HCT116 (cell line): ENCODE measurements around the gene ZNF653. TPM values are rescaled to one million over a fixed set of nuclear protein-coding genes. Genes with fewer than 3 reads are reported as not detected.

ENCODE experiments used
- ATAC-seq: fragments of 200-7000 bp; cut with Tn5 transposase; 2 replicates; pipeline ENCODE4 v1.9.1; 2020; ENCODE audit warnings: mild to moderate bottlenecking, moderate library complexity
- BruUV-seq: library from RNA; stranded (reverse); fragments of 400-500 nt; replicated peaks from 2 replicates; lab custom pipeline; 2021; lab: Mats Ljungman, UMichigan
- CTCF ChIA-PET: fragments of 300-600 bp; sonication (Branson Sonifier 250); formaldehyde crosslinking; loops from one replicate; lab custom pipeline; 2021; ENCODE audit warnings: antibody characterized with exemption; lab: Charles Lee
- POLR2A ChIA-PET: fragments of 300-600, 350-600 bp; sonication (Branson Sonifier 250); formaldehyde crosslinking; loops from one replicate; lab custom pipeline; 2021; ENCODE audit warnings: antibody characterized with exemption; lab: Charles Lee
- RAD21 ChIA-PET, 2 experiments: fragments of 300-600 bp; sonication (Branson Sonifier 250); formaldehyde crosslinking; loops; one replicate each; lab custom pipeline; 2023; ENCODE audit warnings: low total read pairs in 2 of 2; ENCODE audit not compliant: uncharacterized antibody in 2 of 2, unreplicated experiment in 2 of 2, low non-redundant PET in 1 of 2; lab: Charles Lee
- DNase-seq: peaks from one replicate; pipeline ENCODE4 v3.0.0-alpha.2; 2010; ENCODE audit warnings: low read depth, low spot score
- H2AFZ ChIP-seq: fragments of 200-600 bp; shearing (Covaris generic), sonication (generic); 2 replicates; pipeline ENCODE4 v1.6.1; 2017; ENCODE audit warnings: low read depth, mixed run types, mixed read lengths, antibody characterized with exemption, low read length; ENCODE audit not compliant: poor library complexity, severe bottlenecking
- H3K27ac ChIP-seq: 2 replicates; pipeline ENCODE4 v1.5.1; 2012; ENCODE audit warnings: low read depth, low read length
- H3K27me3 ChIP-seq: fragments of 200-600 bp; sonication (generic); 2 replicates; pipeline ENCODE4 v1.6.1; 2016; ENCODE audit warnings: mixed run types, low read length, mixed read lengths; ENCODE audit not compliant: insufficient read depth
- H3K36me3 ChIP-seq, 2 experiments: fragments of 200-500 bp in 1 of 2; fragments of 200-600 bp in 1 of 2; sonication (Bioruptor generic) in 1 of 2; sonication (generic) in 1 of 2; 2 replicates each; pipeline versions ENCODE4 v1.5.1 to v1.6.1; 2014 to 2016; ENCODE audit warnings: low read length in 2 of 2, inconsistent platforms in 1 of 2, mixed read lengths in 1 of 2, mixed run types in 1 of 2; ENCODE audit not compliant: insufficient read depth in 2 of 2, control insufficient read depth in 1 of 2
- H3K4me1 ChIP-seq, 2 experiments: fragments of 200-600 bp in 1 of 2; sonication (generic) in 1 of 2; 2 replicates each; pipeline versions ENCODE4 v1.5.1 to v1.6.1; 2012 to 2017; ENCODE audit warnings: low read length in 2 of 2, inconsistent platforms in 1 of 2, mild to moderate bottlenecking in 1 of 2, mixed read lengths in 1 of 2, mixed run types in 1 of 2, moderate library complexity in 1 of 2; ENCODE audit not compliant: insufficient read depth in 2 of 2, control insufficient read depth in 1 of 2
- H3K4me2 ChIP-seq: fragments of 200-600 bp; sonication (generic); 2 replicates; pipeline ENCODE4 v1.6.1; 2017; ENCODE audit warnings: mixed run types, low read length, mixed read lengths
- H3K4me3 ChIP-seq, 2 experiments: fragments of 200-600 bp in 1 of 2; sonication (generic) in 1 of 2; replicated peaks in 1 of 2; 2 replicates each; pipeline ENCODE4 v1.5.1; 2011 to 2016; ENCODE audit warnings: low read length in 2 of 2, control low read depth in 1 of 2, low read depth in 1 of 2, mild to moderate bottlenecking in 1 of 2, mixed read lengths in 1 of 2, mixed run types in 1 of 2
- H3K79me2 ChIP-seq: fragments of 200-600 bp; sonication (generic); 2 replicates; pipeline ENCODE4 v1.6.1; 2017; ENCODE audit warnings: mild to moderate bottlenecking, mixed run types, low read length, moderate library complexity, mixed read lengths; ENCODE audit not compliant: insufficient read depth
- H3K9ac ChIP-seq: fragments of 200-600 bp; sonication (generic); 2 replicates; pipeline ENCODE4 v1.6.1; 2016; ENCODE audit warnings: low read length, mixed read lengths
- H3K9me2 ChIP-seq: fragments of 200-600 bp; sonication (generic), shearing (Covaris generic); 2 replicates; pipeline ENCODE4 v1.6.1; 2017; ENCODE audit warnings: mixed run types, mild to moderate bottlenecking, moderate library complexity; ENCODE audit not compliant: insufficient read depth
- H3K9me3 ChIP-seq, 2 experiments: fragments of 200-500 bp in 1 of 2; fragments of 200-600 bp in 1 of 2; sonication (Bioruptor generic) in 1 of 2; sonication (generic) in 1 of 2; 2 replicates each; pipeline ENCODE4 v1.6.1; 2014 to 2017; ENCODE audit warnings: low read length in 2 of 2, mixed read lengths in 2 of 2, inconsistent platforms in 1 of 2, low read depth in 1 of 2, mild to moderate bottlenecking in 1 of 2, mixed run types in 1 of 2, moderate library complexity in 1 of 2; ENCODE audit not compliant: control insufficient read depth in 1 of 2, insufficient read depth in 1 of 2
- H4K20me1 ChIP-seq: fragments of 200-600 bp; sonication (generic), shearing (Covaris generic); 2 replicates; pipeline ENCODE4 v1.6.1; 2017; ENCODE audit warnings: mixed run types, mild to moderate bottlenecking, moderate library complexity; ENCODE audit not compliant: insufficient read depth
- CBX3 ChIP-seq: IDR thresholded peaks from 2 replicates; pipeline ENCODE4 v1.6.1; 2012; ENCODE audit warnings: low read depth
- CEBPB ChIP-seq: IDR thresholded peaks from 2 replicates; pipeline ENCODE4 v1.6.1; 2012; ENCODE audit warnings: low read depth
- EZH2phosphoT487 ChIP-seq: fragments of 200-600 bp; IDR thresholded peaks from 2 replicates; pipeline ENCODE4 v1.6.1; 2018; ENCODE audit warnings: antibody characterized with exemption, borderline replicate concordance
- FOSL1 ChIP-seq: IDR thresholded peaks from 2 replicates; pipeline ENCODE4 v1.6.1; 2012; ENCODE audit warnings: low read depth
- JUND ChIP-seq: IDR thresholded peaks from 2 replicates; pipeline ENCODE4 v1.6.1; 2012
- POLR2A ChIP-seq: IDR thresholded peaks from 2 replicates; pipeline ENCODE4 v1.7.0; 2011; ENCODE audit warnings: borderline replicate concordance; ENCODE audit not compliant: insufficient read depth, insufficient read length; ENCODE audit errors: extremely low read depth
- POLR2AphosphoS5 ChIP-seq: IDR thresholded peaks from 2 replicates; pipeline ENCODE4 v1.6.1; 2011; ENCODE audit warnings: mild to moderate bottlenecking, low read depth, low read length, moderate library complexity
- RAD21 ChIP-seq: IDR thresholded peaks from 2 replicates; pipeline ENCODE4 v1.6.1; 2012; ENCODE audit warnings: low read depth, mild to moderate bottlenecking
- SRF ChIP-seq: IDR thresholded peaks from 2 replicates; pipeline ENCODE4 v1.6.1; 2012; ENCODE audit warnings: low read depth
- TCF7L2 ChIP-seq: IDR thresholded peaks from 2 replicates; pipeline ENCODE4 v1.7.0; 2011; ENCODE audit warnings: borderline replicate concordance, inconsistent platforms; ENCODE audit not compliant: insufficient read depth, insufficient read length; ENCODE audit errors: extremely low read depth
- YY1 ChIP-seq: IDR thresholded peaks from 2 replicates; pipeline ENCODE4 v1.6.1; 2011; ENCODE audit warnings: low read length, low read depth, moderate library complexity, mild to moderate bottlenecking; ENCODE audit not compliant: insufficient replicate concordance; ENCODE audit errors: extremely low read depth
- ZFX ChIP-seq: fragments of 450-650 bp; IDR thresholded peaks from 2 replicates; pipeline ENCODE4 v1.6.1; 2017
- ZNF274 ChIP-seq: fragments of 200-500 bp; sonication (Bioruptor generic); IDR thresholded peaks from 2 replicates; pipeline ENCODE4 v1.6.1; 2014; ENCODE audit warnings: mild to moderate bottlenecking, low read depth, low read length, inconsistent platforms
- intact Hi-C: fragments of 100-400 bp; cut with micrococcal nuclease; formaldehyde crosslinking; loops from 2 replicates; pipeline ENCODE4 v1.10.0; 2022
- total RNA-seq: library from RNA; stranded (reverse); gene quantifications from one replicate; pipeline ENCODE4 v1.2.1, GENCODE V29; 2021; ENCODE audit not compliant: unreplicated experiment
- TF ChIP-seq, protein P1 (sequence below): IDR thresholded peaks from 2 replicates; pipeline ENCODE4 v1.6.1; 2012
- TF ChIP-seq, protein P2 (sequence below): IDR thresholded peaks from 2 replicates; pipeline ENCODE4 v1.6.1; 2011; ENCODE audit warnings: mild to moderate bottlenecking, low read length, moderate library complexity; ENCODE audit not compliant: insufficient replicate concordance; ENCODE audit errors: extremely low read depth

The ZNF653 gene
- total RNA-seq, 1 experiment from 2014 or later = 16.1 TPM

DNA sequence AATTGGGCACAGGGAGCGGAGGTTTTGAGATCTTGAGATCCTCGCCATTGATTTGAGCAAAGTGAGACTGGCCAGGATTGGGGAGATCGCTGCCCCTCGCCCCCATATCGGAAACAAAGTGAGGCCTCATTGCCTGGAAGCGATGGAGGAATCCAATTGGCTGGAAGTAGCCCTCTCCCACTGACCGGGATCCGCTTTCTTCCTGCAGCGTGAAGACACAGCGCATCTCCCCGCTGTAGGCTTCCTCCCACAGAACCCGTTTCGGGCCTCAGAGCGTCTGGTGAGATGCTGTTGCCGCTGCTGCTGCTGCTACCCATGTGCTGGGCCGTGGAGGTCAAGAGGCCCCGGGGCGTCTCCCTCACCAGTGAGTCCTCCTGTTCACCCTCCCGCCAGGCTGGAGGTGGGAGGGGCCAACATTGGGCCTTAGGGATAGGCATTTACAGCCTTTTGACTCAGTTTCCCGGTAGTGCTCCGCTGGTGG, 69.8 kb downstream of the ZNF653 start:
- Histone ChIP-seq H3K4me3 (peak overlapping the region; percentile 70 to 98), H3K9me2 (no peaks in the 10 kb centered on the region), H2AFZ (no peak overlapping the region), H3K9me3 (no peaks in the 10 kb centered on the region), H3K79me2 (peaks cover 33% of the 10 kb centered on the region), H3K4me1 (peaks cover 11 to 17% of the 10 kb centered on the region in 2 experiments), H3K4me2 (peak overlapping the region; percentile 98), H3K27me3 (no peaks in the 10 kb centered on the region), H3K27ac (peak overlapping the region; percentile 70), H4K20me1 (no peaks in the 10 kb centered on the region), H3K36me3 (peaks cover 18 to 22% of the 10 kb centered on the region in 2 experiments; a peak in 3 of 4 replicates), H3K9ac (peak overlapping the region; percentile 98)
- intact Hi-C loops = loop anchor here (1.0 to 5.0 kb wide), 2 partner anchors 55 to 144 kb away; no protein-coding TSS in a partner anchor
- DNase-seq = no peak
- ChIA-PET CTCF (interaction anchor here (0.6 to 1.6 kb wide), 16 partner anchors 8 to 186 kb away, joined by 3 to 48 read pairs (median 4); partner anchors contain the start of genes ELOF1, EPOR, RGL3 and SWSAP1), POLR2A (interaction anchor here (0.6 to 1.4 kb wide), 5 partner anchors 14 to 61 kb away, joined by 3 to 9 read pairs (median 6); partner anchors contain the start of genes EPOR and RGL3), RAD21 (interaction anchor here (0.6 to 1.4 kb wide), 3 partner anchors 53 to 55 kb away, joined by 3 read pairs; no protein-coding TSS in a partner anchor)
- peak; percentile 9; the same call in 1 of the 2 replicates for TF ChIP-seq ZFX
- no peak for TF ChIP-seq EZH2phosphoT487
- no peak for TF ChIP-seq ZNF274
- BruUV-seq = TSS peak; percentile 78
- peak; percentile 12 for ATAC-seq

DNA sequence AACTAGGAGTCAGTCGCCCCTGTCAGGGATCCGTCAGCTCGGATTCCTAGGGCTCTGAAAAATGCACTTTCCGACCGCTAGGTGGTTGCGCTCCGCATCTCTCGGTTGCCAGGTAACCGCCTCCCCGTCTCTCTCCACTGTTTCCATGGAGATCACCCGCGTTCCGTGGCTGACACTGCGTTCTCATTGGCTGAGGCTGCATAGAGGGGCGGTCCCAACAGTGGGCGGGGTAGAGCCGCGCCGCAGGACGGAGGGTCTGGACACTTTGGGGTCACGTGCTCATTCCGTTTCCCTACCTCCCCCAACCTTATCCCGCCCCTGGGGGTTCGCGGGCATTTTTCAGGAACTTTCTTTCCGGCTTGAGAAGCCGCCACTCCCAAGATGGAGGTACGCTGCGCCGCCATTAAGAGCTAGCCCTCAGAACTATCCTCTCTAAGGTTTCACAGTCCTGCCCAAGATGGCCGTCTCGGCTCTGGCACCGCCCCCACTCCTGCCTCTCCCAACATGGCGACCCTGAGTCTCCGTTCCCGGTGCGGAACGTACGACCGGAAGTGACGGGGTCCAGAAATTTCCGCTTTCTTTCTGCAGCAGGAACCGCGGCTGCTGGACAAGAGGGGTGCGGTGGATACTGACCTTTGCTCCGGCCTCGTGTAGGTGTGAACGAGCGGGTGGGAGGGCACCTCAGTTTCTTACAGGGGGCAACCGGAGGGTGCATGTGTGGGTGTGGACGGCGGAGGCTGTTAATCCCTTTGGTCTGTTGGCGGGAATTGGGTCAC, 70.4 kb downstream of the ZNF653 start, which contains the start of the genes ODAD3 and PRKCSH:
Gene ODAD3, minus strand, starts transcription at position 65 of the 776 bp plus-strand sequence. CDS start 105 bp downstream, outside the sequence.
Gene PRKCSH, plus strand, starts transcription at position 579 of the 776 bp plus-strand sequence. CDS start 483 bp downstream, outside the sequence.
- Histone ChIP-seq H3K27ac (peak within 1 kb of the TSS; percentile 70), H3K4me1 (peaks cover 11 to 17% of the 10 kb centered on the region in 2 experiments), H3K9ac (peak within 1 kb of the TSS; percentile 98), H3K9me2 (no peaks in the 10 kb centered on the region), H3K4me3 (peak within 1 kb of the TSS; percentile 70 to 98), H3K79me2 (peaks cover 30% of the 10 kb centered on the region), H2AFZ (peak within 1 kb of the TSS; percentile 86), H3K4me2 (peak within 1 kb of the TSS; percentile 98), H4K20me1 (no peaks in the 10 kb centered on the region), H3K9me3 (no peaks in the 10 kb centered on the region), H3K27me3 (no peaks in the 10 kb centered on the region), H3K36me3 (peaks cover 15 to 16% of the 10 kb centered on the region in 2 experiments; a peak in 3 of 4 replicates)
- DNase-seq (peak; percentile 99), ATAC-seq (peak; percentile 91)
- ChIA-PET POLR2A (interaction anchor here (0.6 to 1.4 kb wide), 5 partner anchors 15 to 60 kb away, joined by 3 to 9 read pairs (median 6); partner anchors contain the start of genes EPOR and RGL3), CTCF (interaction anchor here (0.6 to 1.6 kb wide), 17 partner anchors 9 to 185 kb away, joined by 3 to 48 read pairs (median 5); partner anchors contain the start of genes ELOF1, EPOR, RGL3 and SWSAP1), RAD21 (interaction anchor here (0.6 to 1.4 kb wide), 3 partner anchors 52 to 54 kb away, joined by 3 read pairs; no protein-coding TSS in a partner anchor)
- intact Hi-C loops = loop anchor here (1.0 to 5.0 kb wide), 2 partner anchors 54 to 143 kb away; no protein-coding TSS in a partner anchor
- no TSS peak for BruUV-seq
- TF ChIP-seq TCF7L2 (peak; percentile 22), POLR2AphosphoS5 (peak; percentile 84), FOSL1 (no peak), ZNF274 (no peak), CBX3 (no peak), CEBPB (no peak), POLR2A (peak; percentile 59), RAD21 (no peak; the same call in 1 of the 2 replicates), ZFX (no peak), JUND (no peak), YY1 (peak; percentile 100), SRF (no peak)
- TF ChIP-seq, protein P1, sequence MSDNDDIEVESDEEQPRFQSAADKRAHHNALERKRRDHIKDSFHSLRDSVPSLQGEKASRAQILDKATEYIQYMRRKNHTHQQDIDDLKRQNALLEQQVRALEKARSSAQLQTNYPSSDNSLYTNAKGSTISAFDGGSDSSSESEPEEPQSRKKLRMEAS = peak; percentile 55; the same call in 1 of the 2 replicates
- TF ChIP-seq, protein P2, sequence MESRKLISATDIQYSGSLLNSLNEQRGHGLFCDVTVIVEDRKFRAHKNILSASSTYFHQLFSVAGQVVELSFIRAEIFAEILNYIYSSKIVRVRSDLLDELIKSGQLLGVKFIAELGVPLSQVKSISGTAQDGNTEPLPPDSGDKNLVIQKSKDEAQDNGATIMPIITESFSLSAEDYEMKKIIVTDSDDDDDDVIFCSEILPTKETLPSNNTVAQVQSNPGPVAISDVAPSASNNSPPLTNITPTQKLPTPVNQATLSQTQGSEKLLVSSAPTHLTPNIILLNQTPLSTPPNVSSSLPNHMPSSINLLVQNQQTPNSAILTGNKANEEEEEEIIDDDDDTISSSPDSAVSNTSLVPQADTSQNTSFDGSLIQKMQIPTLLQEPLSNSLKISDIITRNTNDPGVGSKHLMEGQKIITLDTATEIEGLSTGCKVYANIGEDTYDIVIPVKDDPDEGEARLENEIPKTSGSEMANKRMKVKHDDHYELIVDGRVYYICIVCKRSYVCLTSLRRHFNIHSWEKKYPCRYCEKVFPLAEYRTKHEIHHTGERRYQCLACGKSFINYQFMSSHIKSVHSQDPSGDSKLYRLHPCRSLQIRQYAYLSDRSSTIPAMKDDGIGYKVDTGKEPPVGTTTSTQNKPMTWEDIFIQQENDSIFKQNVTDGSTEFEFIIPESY = no peak
